Calu3 (cell line): ENCODE measurements around the gene IL9. TPM values are rescaled to one million over a fixed set of nuclear protein-coding genes. Genes with fewer than 3 reads are reported as not detected.

Experiments
- BruUV-seq: library from RNA; stranded (reverse); fragments of 400-500 nt; replicated peaks from 2 replicates; lab custom pipeline; 2021; lab: Mats Ljungman, UMichigan
- CTCF ChIA-PET: fragments of 300-600 bp; sonication (Branson Sonifier 250); formaldehyde crosslinking; loops from one replicate; lab custom pipeline; 2022; ENCODE audit warnings: antibody characterized with exemption; lab: Charles Lee
- DNase-seq: peaks from one replicate; pipeline ENCODE4 v3.0.0; 2022
- H3K27ac Mint-ChIP-seq: one replicate; pipeline ENCODE4 v1.8.0; 2022; ENCODE audit warnings: mixed read lengths; ENCODE audit not compliant: unreplicated experiment
- H3K27me3 Mint-ChIP-seq: one replicate; pipeline ENCODE4 v1.8.0; 2022; ENCODE audit warnings: mixed read lengths; ENCODE audit not compliant: unreplicated experiment
- H3K36me3 Mint-ChIP-seq: one replicate; pipeline ENCODE4 v1.8.0; 2022; ENCODE audit warnings: mild to moderate bottlenecking, moderate library complexity, mixed read lengths; ENCODE audit not compliant: insufficient read depth, unreplicated experiment
- H3K4me1 Mint-ChIP-seq: one replicate; pipeline ENCODE4 v1.8.0; 2022; ENCODE audit warnings: mild to moderate bottlenecking, low read depth, mixed read lengths; ENCODE audit not compliant: unreplicated experiment
- H3K4me3 Mint-ChIP-seq: one replicate; pipeline ENCODE4 v1.8.0; 2022; ENCODE audit warnings: mild to moderate bottlenecking, low read depth, moderate library complexity, mixed read lengths; ENCODE audit not compliant: unreplicated experiment
- H3K9me3 Mint-ChIP-seq: one replicate; pipeline ENCODE4 v1.8.0; 2022; ENCODE audit warnings: low read depth, mixed read lengths; ENCODE audit not compliant: unreplicated experiment
- intact Hi-C: fragments of 100-400 bp; cut with micrococcal nuclease; formaldehyde crosslinking; loops from one replicate; pipeline ENCODE4 v1.10.0; 2022; ENCODE audit not compliant: unreplicated experiment
- total RNA-seq: library from RNA; stranded (reverse); gene quantifications from 2 replicates; pipeline ENCODE4 v1.2.3, GENCODE V29; 2022
- TF ChIP-seq, protein P1 (sequence below): fragments of 200-600 bp; IDR thresholded peaks from one replicate; pipeline ENCODE4 v1.8.0; 2022; ENCODE audit warnings: antibody characterized with exemption; ENCODE audit not compliant: unreplicated experiment

Gene IL9
- total RNA-seq, 1 experiment from 2014 or later: not detected

DNA sequence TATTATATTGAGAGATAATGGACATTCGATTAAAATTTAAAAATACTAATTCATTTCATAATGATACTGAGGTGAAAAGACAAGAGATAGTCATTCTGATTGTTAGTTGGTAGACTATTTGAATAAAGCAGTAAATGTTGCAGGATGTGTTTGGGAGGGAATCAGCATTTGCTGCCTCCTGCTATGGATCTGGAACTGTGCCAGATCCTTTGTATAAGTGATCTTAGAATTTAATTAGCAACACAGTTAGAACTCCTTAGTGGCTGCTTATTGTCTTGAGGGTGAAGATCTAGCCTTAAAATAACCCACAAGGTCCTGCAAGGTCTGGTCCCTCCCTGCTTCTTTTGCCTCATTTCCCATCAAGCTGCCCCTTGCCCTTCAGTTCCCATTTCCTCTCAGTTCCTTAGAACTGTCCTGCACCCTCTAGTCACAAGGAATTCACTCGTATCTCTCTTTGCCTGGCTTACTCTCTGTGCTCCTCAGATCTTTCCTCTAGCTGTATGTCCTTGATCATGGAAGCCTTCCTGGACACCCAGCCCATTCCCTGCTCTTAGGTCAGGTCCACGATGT, 46.6 kb upstream of the IL9 start:
- TF ChIP-seq, protein P1, sequence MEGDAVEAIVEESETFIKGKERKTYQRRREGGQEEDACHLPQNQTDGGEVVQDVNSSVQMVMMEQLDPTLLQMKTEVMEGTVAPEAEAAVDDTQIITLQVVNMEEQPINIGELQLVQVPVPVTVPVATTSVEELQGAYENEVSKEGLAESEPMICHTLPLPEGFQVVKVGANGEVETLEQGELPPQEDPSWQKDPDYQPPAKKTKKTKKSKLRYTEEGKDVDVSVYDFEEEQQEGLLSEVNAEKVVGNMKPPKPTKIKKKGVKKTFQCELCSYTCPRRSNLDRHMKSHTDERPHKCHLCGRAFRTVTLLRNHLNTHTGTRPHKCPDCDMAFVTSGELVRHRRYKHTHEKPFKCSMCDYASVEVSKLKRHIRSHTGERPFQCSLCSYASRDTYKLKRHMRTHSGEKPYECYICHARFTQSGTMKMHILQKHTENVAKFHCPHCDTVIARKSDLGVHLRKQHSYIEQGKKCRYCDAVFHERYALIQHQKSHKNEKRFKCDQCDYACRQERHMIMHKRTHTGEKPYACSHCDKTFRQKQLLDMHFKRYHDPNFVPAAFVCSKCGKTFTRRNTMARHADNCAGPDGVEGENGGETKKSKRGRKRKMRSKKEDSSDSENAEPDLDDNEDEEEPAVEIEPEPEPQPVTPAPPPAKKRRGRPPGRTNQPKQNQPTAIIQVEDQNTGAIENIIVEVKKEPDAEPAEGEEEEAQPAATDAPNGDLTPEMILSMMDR: no peak
- CTCF ChIA-PET: no interaction called here
- no peak for DNase-seq
- Mint-ChIP-seq H3K36me3 (no peaks in the 10 kb centered on the region), H3K4me1 (no peaks in the 10 kb centered on the region), H3K27me3 (no peaks in the 10 kb centered on the region), H3K9me3 (no peaks in the 10 kb centered on the region), H3K4me3 (no peak overlapping the region), H3K27ac (no peak overlapping the region)
- intact Hi-C loops: no loop called here
- BruUV-seq: no TSS peak

DNA sequence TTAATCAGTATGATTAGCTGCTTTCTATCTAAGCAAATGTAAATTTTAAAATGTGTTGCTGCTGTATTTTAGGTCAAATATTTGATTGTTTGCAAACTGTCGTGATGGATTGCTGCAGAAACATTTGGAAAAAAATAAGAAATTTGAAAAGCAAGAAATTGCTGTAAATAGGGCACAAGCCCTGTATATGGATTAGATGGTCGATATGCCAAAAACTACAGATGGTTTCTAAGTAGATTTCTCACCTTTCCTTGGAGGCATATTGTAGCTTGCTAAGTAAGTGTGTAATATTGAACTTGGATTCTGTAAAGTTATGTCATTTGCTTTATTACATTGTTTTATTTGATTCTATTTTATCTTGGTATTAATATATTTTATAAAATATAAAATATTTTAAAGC, 46.1 kb upstream of the IL9 start:
- BruUV-seq: no TSS peak
- H3K27ac Mint-ChIP-seq: no peak overlapping the region
- CTCF ChIA-PET: no interaction called here

DNA sequence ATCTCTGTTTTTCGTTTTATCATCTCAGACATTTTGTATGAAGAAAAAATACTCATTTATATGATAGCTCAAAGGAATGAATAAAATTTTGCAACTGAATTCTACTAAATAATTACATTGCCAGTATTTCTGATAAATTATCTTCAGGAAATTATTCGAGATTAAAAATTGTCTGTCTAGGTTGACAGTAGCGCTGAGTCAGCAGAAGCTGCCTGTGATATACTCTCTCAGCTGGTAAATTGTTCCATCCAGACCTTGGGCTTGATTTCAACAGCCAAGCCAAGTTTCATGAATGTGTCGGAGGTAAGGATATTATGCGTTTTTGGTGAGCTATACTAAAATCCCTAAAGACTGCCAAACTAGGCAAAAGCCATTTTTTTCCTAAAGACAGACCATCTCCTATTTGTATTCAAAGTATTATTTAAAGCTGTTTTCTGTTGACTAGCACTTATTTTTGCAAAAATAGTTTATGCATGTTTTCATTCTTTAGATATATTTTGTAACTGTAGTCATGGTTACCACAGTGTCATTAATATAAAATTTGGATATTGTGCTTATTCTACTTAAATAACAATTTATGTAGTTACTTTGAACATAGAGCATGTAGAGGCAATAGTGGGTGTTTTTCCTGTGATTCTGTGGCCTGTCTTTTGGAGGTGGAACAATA, 41.7 kb upstream of the IL9 start:
- CTCF ChIA-PET: interaction anchor here (0.6 kb wide), 3 partner anchors 102 to 255 kb away, joined by 4 to 6 read pairs (median 6); partner anchors contain the start of gene SMIM32
- intact Hi-C loops: no loop called here
- Mint-ChIP-seq H3K27me3 (no peaks in the 10 kb centered on the region), H3K9me3 (no peaks in the 10 kb centered on the region), H3K4me3 (no peak overlapping the region), H3K36me3 (no peaks in the 10 kb centered on the region), H3K4me1 (no peaks in the 10 kb centered on the region), H3K27ac (no peak overlapping the region)
- TF ChIP-seq, protein P1: no peak
- DNase-seq: no peak
- no TSS peak for BruUV-seq

More for the DNA sequence above, 46.1 kb upstream of the IL9 start:
- H3K36me3 Mint-ChIP-seq: no peaks in the 10 kb centered on the region
- TF ChIP-seq, protein P1: no peak
- DNase-seq: no peak
- no peak overlapping the region for H3K4me3 Mint-ChIP-seq
- no peaks in the 10 kb centered on the region for H3K27me3 Mint-ChIP-seq
- intact Hi-C loops: no loop called here
- no peaks in the 10 kb centered on the region for H3K9me3 Mint-ChIP-seq
- no peaks in the 10 kb centered on the region for H3K4me1 Mint-ChIP-seq

DNA sequence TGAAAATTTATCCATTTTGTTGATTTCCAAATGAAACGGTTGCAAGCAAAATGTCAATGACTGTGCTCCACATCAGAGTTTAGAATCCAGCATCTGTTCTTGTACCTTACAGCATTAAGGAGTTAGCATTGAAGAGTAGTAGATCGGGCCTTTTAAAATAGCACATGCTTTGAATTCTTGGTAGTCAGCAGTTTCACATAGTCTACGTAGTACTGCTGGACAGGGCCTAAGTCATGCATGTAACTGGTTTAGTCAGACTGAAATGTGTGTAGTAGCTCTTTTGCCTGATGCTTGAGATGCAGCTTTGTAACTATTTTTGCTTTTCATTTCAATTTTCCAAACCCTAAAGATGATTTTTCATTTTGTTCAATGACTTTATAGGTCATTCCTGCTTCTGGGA, 39.3 kb upstream of the IL9 start:
- intact Hi-C loops: no loop called here
- DNase-seq: no peak
- Mint-ChIP-seq H3K27me3 (no peaks in the 10 kb centered on the region), H3K9me3 (no peaks in the 10 kb centered on the region), H3K4me3 (no peak overlapping the region), H3K36me3 (peaks cover 11% of the 10 kb centered on the region), H3K4me1 (no peaks in the 10 kb centered on the region), H3K27ac (no peak overlapping the region)
- CTCF ChIA-PET: no interaction called here
- TF ChIP-seq, protein P1: no peak
- BruUV-seq: no TSS peak
